Measurements from ENCODE around the gene RHOV. TPM values are rescaled to one million over a fixed set of nuclear protein-coding genes. Genes with fewer than 3 reads are reported as not detected.

RHOV gene
- total RNA-seq, 2 donors from 2014 or later, result 5.9 to 11.7 TPM

DNA sequence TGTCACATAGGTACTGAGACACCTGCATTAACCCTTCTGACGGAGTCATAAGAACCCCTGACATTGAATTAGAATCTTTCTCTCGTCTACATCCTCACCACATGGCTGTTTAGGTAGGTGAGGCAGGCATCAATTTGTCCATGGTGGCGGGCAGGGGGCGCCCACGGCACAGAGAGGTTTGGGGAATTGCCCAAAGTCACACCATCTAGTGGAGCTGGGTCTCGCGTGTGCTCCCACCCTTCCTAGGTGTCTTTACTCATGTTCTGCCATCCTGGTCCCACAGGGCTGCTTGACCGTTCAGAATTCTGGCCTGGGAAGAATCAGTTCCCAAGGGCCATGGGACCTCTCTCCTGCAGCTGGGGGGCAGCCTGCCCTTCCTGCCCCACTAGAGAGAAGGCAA, 40.5 kb upstream of the RHOV start:
- DNase-seq (ENCODE audit: low spot score), result no peak
- Histone ChIP-seq H3K4me1 (replicated peaks) (no peaks in the 10 kb centered on the region), H3K27me3 (replicated peaks; ENCODE audit: insufficient read depth) (no peaks in the 10 kb centered on the region), H3K36me3 (no peaks in the 10 kb centered on the region), H3K9me3 (no peaks in the 10 kb centered on the region), H3K27ac (no peak overlapping the region), H3K4me3 (no peak overlapping the region)
- 78% methylated on average over 8 of the region's 8 CpGs for WGBS
- intact Hi-C loops (cut with DNase I), result no loop called here
- TF ChIP-seq POLR2AphosphoS5 (IDR thresholded peaks at IDR 0.05), result no peak
- TF ChIP-seq CTCF (IDR thresholded peaks at IDR 0.05), result no peak
- no peak for TF ChIP-seq POLR2A (IDR thresholded peaks at IDR 0.05)

DNA sequence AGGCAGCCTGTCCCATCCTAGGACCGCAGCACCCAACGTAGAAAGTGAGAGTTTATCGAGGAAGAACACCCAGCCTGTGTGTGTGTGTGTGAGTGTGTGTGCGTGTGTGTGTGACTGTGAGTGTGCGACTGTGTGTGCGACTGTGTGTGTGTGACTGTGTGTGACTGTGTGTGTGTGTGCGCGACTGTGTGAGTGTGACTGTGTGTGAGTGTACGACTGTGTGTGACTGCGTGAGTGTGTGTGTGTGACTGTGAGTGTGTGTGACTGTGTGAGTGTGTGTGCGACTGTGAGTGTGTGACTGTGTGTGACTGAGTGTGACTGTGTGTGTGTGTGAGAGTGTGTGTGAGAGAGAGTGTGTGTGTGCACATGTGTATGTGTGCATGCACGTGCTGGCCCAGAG, 40.0 kb upstream of the RHOV start:
- Histone ChIP-seq H3K27ac (no peak overlapping the region), H3K4me3 (no peak overlapping the region), H3K27me3 (replicated peaks; ENCODE audit: insufficient read depth) (no peaks in the 10 kb centered on the region), H3K9me3 (no peaks in the 10 kb centered on the region), H3K36me3 (no peaks in the 10 kb centered on the region), H3K4me1 (replicated peaks) (no peaks in the 10 kb centered on the region)
- DNase-seq (ENCODE audit: low spot score), result no peak
- WGBS, result 97% methylated on average over 12 of the region's 12 CpGs
- TF ChIP-seq POLR2A (IDR thresholded peaks at IDR 0.05) (no peak), POLR2AphosphoS5 (IDR thresholded peaks at IDR 0.05) (no peak), CTCF (IDR thresholded peaks at IDR 0.05) (no peak)
- intact Hi-C loops (cut with DNase I), result no loop called here

DNA sequence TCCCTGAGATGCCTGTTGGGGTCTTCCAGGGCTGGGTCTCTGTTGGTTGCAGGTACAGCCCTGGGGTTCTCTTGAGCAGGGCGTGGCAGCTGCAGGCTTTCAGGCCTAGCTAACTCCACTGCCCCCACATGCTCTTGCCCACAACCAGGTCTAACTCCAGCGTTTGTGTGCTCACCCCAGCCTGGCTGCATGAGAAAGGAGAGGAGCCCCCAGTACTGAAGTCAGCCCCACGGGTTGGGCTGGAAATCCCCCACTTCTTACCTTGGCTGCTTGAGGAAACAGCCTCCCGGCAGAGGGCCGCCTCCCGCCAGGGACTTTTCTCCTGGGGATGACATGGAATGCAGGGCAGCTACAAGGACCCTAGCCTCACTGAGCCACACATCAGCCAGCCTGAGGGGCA, 38.4 kb upstream of the RHOV start:
- WGBS, result 87% methylated on average over 5 of the region's 6 CpGs
- no peaks in the 10 kb centered on the region for H3K27me3 ChIP-seq (replicated peaks; ENCODE audit: insufficient read depth)
- no peak for DNase-seq (ENCODE audit: low spot score)
- H3K4me1 ChIP-seq (replicated peaks), result peaks cover 4% of the 10 kb centered on the region
- no peaks in the 10 kb centered on the region for H3K36me3 ChIP-seq
- intact Hi-C loops (cut with DNase I), result no loop called here
- no peaks in the 10 kb centered on the region for H3K9me3 ChIP-seq
- no peak overlapping the region for H3K4me3 ChIP-seq
- no peak for TF ChIP-seq CTCF (IDR thresholded peaks at IDR 0.05)
- no peak for TF ChIP-seq POLR2A (IDR thresholded peaks at IDR 0.05)
- TF ChIP-seq POLR2AphosphoS5 (IDR thresholded peaks at IDR 0.05), result no peak
- H3K27ac ChIP-seq, result no peak overlapping the region

DNA sequence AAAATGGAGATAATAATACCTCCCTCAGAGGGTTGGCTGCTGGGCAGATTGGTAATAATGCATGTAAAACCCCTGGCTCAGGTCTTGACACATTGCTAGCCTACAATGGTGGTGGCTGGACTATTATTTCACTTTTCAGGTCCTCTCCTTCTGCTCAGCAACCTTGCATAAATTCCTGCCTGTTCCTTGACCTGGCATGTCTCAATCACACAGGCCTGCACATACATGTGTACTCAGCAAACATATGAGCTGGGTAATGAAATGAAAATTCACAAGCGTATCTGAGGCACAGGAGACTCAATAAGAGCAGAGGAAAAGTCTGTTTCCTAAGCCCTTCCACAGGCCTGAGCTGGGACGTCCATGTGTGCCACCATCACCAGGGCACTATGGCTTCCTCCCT, 37.7 kb upstream of the RHOV start:
- peaks cover 8% of the 10 kb centered on the region for H3K4me1 ChIP-seq (replicated peaks)
- no peak overlapping the region for H3K27ac ChIP-seq
- no peak for DNase-seq (ENCODE audit: low spot score)
- intact Hi-C loops (cut with DNase I), result no loop called here
- WGBS, result 61% methylated on average over 2 of the region's 2 CpGs
- H3K27me3 ChIP-seq (replicated peaks; ENCODE audit: insufficient read depth), result no peaks in the 10 kb centered on the region
- TF ChIP-seq POLR2A (IDR thresholded peaks at IDR 0.05) (no peak), CTCF (IDR thresholded peaks at IDR 0.05) (no peak), POLR2AphosphoS5 (IDR thresholded peaks at IDR 0.05) (no peak)
- H3K4me3 ChIP-seq, result no peak overlapping the region
- no peaks in the 10 kb centered on the region for H3K36me3 ChIP-seq
- no peaks in the 10 kb centered on the region for H3K9me3 ChIP-seq

GRCh38 chr15:40911141-40911540, 37.1 kb upstream of the RHOV start:
- H3K36me3 ChIP-seq, result no peaks in the 10 kb centered on the region
- H3K4me1 ChIP-seq (replicated peaks), result peaks cover 13% of the 10 kb centered on the region
- intact Hi-C loops (cut with DNase I), result no loop called here
- no peak for DNase-seq (ENCODE audit: low spot score)
- H3K27me3 ChIP-seq (replicated peaks; ENCODE audit: insufficient read depth), result no peaks in the 10 kb centered on the region
- WGBS, result 62% methylated on average over 7 of the region's 7 CpGs
- TF ChIP-seq POLR2AphosphoS5 (IDR thresholded peaks at IDR 0.05), result no peak
- TF ChIP-seq CTCF (IDR thresholded peaks at IDR 0.05), result no peak
- no peak for TF ChIP-seq POLR2A (IDR thresholded peaks at IDR 0.05)
- no peak overlapping the region for H3K4me3 ChIP-seq
- H3K9me3 ChIP-seq, result no peaks in the 10 kb centered on the region
- H3K27ac ChIP-seq, result no peak overlapping the region

Data from prostate gland (tissue), 2 donors.